ENCODE data around the gene RNF32.
"Not testable (repeated sequence)": the region's sequence is repeated elsewhere in the genome, so short reads cannot be mapped to it uniquely, and the experiment has no call there.

The RNF32 gene

DNA sequence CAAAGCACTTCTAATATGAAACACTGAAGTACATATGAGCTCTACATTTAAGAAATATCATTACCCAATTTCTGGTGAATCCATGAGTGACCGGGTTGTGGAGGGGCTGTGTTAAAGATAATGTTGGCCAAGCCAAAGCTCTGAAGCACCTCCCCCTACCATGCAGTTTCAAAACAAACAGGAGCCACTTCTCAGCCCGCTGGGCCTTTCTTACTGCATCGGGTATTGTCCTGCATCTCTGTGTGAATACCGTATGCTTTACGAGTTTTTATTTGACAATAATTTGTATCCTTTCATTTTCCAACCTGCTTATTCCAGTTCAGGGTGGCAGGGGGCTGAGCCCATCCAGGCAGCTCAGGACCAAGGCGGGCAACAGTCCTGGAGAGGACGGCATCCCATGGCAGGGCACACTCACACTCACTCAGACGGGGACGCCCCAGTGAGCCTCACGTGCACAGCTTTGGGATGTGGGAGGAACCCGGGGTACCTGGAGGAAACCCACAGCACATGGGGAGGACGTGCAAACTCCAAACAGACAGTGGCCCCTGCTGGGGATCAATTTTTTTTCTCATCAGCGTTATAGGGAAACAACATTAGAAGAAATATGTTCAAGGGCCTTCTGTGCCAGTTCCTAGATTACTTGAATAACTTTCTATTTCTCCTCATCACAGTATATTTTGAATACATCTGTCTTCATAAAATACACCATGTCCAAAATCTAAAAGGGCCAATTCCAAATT is 1.9 kb downstream of the RNF32 start:
- Histone ChIP-seq H3K4me3 (replicated peaks; ENCODE audit: low read depth, low read length) (no peak overlapping the region), H3K27me3 (replicated peaks; ENCODE audit: control insufficient read depth, insufficient read depth, low read length) (no peaks in the 10 kb centered on the region), H3K36me3 (ENCODE audit: control insufficient read depth, insufficient read depth, low read length) (no peaks in the 10 kb centered on the region; the same call in 1 of the 2 replicates)
- DNase-seq (ENCODE audit: extremely low read depth, insufficient read length) = no peak
- TF ChIP-seq, protein P1, sequence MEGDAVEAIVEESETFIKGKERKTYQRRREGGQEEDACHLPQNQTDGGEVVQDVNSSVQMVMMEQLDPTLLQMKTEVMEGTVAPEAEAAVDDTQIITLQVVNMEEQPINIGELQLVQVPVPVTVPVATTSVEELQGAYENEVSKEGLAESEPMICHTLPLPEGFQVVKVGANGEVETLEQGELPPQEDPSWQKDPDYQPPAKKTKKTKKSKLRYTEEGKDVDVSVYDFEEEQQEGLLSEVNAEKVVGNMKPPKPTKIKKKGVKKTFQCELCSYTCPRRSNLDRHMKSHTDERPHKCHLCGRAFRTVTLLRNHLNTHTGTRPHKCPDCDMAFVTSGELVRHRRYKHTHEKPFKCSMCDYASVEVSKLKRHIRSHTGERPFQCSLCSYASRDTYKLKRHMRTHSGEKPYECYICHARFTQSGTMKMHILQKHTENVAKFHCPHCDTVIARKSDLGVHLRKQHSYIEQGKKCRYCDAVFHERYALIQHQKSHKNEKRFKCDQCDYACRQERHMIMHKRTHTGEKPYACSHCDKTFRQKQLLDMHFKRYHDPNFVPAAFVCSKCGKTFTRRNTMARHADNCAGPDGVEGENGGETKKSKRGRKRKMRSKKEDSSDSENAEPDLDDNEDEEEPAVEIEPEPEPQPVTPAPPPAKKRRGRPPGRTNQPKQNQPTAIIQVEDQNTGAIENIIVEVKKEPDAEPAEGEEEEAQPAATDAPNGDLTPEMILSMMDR (IDR thresholded peaks at IDR 0.05; ENCODE audit: insufficient read depth, low read length, poor library complexity, severe bottlenecking) = no peak

DNA sequence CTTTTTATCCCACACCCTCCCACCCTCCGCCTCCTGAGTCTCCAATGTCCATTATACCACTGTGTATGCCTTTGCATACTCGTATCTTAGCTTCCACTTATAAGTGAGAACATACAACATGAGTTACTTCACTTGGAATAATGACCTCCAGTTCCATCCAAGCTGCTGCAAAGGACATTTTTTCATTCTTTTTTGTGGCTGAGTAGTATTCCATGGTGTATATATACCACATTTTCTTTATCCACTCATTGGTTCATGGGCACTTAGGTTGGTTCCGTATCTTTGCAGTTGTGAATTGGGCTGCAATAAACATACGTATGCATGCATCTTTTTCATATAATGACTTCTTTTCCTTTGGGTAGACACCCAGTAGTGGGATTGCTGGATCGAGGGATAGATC is 6.8 kb downstream of the RNF32 start:
- H3K36me3 ChIP-seq (ENCODE audit: control insufficient read depth, insufficient read depth, low read length); H3K27me3 ChIP-seq (replicated peaks; ENCODE audit: control insufficient read depth, insufficient read depth, low read length); H3K4me3 ChIP-seq (replicated peaks; ENCODE audit: low read depth, low read length); DNase-seq (ENCODE audit: extremely low read depth, insufficient read length): not testable (repeated sequence)

DNA sequence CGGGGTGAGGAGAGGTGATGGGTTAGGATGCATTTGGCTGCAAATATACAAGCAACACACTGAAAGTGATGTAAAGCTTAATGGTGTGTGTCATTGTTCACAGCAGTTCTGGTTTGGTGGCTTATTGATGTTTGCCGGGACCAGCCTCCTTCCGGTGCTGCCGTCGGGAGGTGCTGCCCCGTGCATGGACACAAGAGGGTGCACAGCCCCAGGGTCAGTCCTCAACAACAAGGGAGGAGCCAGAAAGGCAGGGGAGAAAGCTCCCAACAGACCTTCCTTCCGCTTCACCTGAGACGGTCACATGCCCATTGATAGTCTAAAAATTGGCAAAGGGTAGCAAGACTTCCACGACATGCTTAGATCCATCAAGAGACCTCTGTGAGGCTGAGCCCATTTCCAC is 9.5 kb downstream of the RNF32 start:
- H3K27me3 ChIP-seq (replicated peaks; ENCODE audit: control insufficient read depth, insufficient read depth, low read length) = no peaks in the 10 kb centered on the region
- H3K36me3 ChIP-seq (ENCODE audit: control insufficient read depth, insufficient read depth, low read length) = no peaks in the 10 kb centered on the region
- peak; percentile 42 for DNase-seq (ENCODE audit: extremely low read depth, insufficient read length)
- TF ChIP-seq, protein P1 (IDR thresholded peaks at IDR 0.05; ENCODE audit: insufficient read depth, low read length, poor library complexity, severe bottlenecking) = peak; percentile 50
- H3K4me3 ChIP-seq (replicated peaks; ENCODE audit: low read depth, low read length) = no peak overlapping the region

DNA sequence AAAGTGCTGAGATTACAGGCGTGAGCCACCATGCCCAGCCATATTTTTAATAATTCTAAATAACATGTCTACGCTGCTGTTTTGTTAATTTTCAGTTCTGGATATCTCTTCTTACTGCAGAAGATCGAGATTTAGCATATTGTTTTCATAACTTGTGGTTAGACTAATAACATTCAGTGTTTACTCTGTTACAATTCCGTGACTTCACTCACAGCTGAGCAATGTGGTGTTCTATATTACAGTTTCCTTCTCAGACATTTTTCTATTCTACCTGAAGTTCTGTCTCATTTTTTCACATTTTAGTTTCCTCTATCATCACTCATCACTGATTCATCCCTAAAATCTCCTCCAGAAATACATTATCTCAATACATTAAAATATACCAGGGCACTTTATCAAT is 10.9 kb downstream of the RNF32 start:
- Histone ChIP-seq H3K36me3 (ENCODE audit: control insufficient read depth, insufficient read depth, low read length) (no peaks in the 10 kb centered on the region), H3K4me3 (replicated peaks; ENCODE audit: low read depth, low read length) (no peak overlapping the region), H3K27me3 (replicated peaks; ENCODE audit: control insufficient read depth, insufficient read depth, low read length) (no peaks in the 10 kb centered on the region)
- TF ChIP-seq, protein P1 (IDR thresholded peaks at IDR 0.05; ENCODE audit: insufficient read depth, low read length, poor library complexity, severe bottlenecking) = no peak
- no peak for DNase-seq (ENCODE audit: extremely low read depth, insufficient read length)

DNA sequence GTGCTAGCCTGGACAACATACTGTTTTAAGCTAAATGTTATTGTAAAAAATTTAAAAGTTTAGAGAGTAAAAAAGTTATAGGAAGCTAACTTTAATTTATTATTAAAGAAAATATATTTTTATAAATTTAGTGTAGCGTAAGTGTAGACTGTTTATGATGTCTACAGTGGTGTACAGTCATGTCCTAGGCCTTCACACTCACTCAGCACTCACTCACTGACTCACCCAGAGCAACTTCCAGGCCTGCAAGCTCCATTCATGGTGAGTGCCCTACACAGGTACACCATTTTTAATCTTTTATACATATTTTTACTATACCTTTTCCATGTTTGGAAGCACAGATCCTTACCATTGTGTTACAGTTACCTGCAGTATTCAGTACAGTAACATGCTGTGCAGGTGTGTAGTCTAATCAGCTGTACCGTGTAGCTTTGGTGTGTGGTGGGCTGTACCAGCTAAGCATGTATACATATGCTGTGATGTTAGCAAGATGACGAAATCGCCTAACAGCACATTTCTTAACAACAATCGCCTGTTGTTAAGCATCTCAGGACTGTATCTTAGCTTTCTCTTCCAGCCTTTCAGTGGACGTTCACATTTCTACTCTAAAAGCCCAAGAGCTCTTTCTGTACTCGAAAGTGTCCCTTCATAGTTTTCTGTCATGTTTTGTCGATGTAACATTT is 12.5 kb downstream of the RNF32 start:
- Histone ChIP-seq H3K36me3 (ENCODE audit: control insufficient read depth, insufficient read depth, low read length) (no peaks in the 10 kb centered on the region), H3K4me3 (replicated peaks; ENCODE audit: low read depth, low read length) (no peak overlapping the region), H3K27me3 (replicated peaks; ENCODE audit: control insufficient read depth, insufficient read depth, low read length) (no peaks in the 10 kb centered on the region)
- TF ChIP-seq, protein P1 (IDR thresholded peaks at IDR 0.05; ENCODE audit: insufficient read depth, low read length, poor library complexity, severe bottlenecking) = no peak
- no peak for DNase-seq (ENCODE audit: extremely low read depth, insufficient read length)

DNA sequence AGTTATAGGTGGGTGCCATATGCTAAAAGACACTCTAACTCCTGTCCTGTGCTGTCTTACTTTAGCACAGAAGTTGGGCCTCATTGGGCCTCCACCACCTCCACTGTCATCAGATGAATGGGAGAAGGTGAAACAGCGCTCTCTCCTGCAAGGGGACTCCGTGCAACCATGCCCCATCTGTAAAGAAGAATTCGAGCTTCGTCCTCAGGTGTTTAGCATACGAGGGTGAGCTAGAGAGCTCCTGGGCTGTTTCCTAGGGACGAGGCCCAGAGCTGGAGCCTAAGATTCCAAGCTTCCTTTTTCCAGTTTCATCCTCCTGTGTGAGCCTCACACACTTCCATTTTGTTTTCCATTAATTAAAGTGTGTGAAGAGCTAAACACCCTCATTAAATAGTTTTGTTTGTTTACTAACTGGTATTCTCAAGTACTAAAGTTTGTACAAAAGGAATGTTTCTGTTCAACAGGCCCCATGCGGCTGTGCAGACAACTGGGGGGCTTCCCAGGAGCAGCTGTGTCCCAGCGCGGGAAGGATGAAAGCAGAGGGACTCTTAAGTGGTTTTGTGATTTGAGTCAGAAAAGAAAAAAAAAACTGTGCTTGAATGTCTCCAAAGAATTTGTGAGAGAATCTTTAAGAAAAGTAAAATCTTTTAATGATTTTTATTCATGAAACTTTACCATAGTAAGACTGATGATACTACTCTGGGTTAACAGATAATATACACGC is 14.1 kb downstream of the RNF32 start:
- Histone ChIP-seq H3K36me3 (ENCODE audit: control insufficient read depth, insufficient read depth, low read length) (no peaks in the 10 kb centered on the region), H3K4me3 (replicated peaks; ENCODE audit: low read depth, low read length) (no peak overlapping the region), H3K27me3 (replicated peaks; ENCODE audit: control insufficient read depth, insufficient read depth, low read length) (no peaks in the 10 kb centered on the region)
- DNase-seq (ENCODE audit: extremely low read depth, insufficient read length) = no peak
- TF ChIP-seq, protein P1 (IDR thresholded peaks at IDR 0.05; ENCODE audit: insufficient read depth, low read length, poor library complexity, severe bottlenecking) = no peak
